Measurements from ENCODE around the gene RUBCN.

RUBCN gene

GRCh38 chr3:197736491-197737318 lies at the start of gene RUBCN:
RUBCN (minus strand) TSS chr3:197736904; CDS start chr3:197736719, 185 bp downstream.
- Mint-ChIP-seq H3K4me1 (peaks cover 34% of the 10 kb centered on the region), H3K4me3 (peak within 1 kb of the TSS; percentile 91), H3K36me3 (ENCODE audit: low read depth) (peaks cover 4% of the 10 kb centered on the region), H3K27ac (peak within 1 kb of the TSS; percentile 88), H3K27me3 (ENCODE audit: low read depth, poor library complexity) (peaks cover 10% of the 10 kb centered on the region), H3K9me3 (peaks cover 4% of the 10 kb centered on the region)
- peak; percentile 94 for DNase-seq
- no peak for TF ChIP-seq CTCF (IDR thresholded peaks at IDR 0.05)

GRCh38 chr3:197784019-197784585 lies 47.4 kb upstream of the RUBCN start:
- Mint-ChIP-seq H3K4me1 (no peaks in the 10 kb centered on the region), H3K9me3 (peaks cover 4% of the 10 kb centered on the region), H3K36me3 (ENCODE audit: low read depth) (peaks cover 42% of the 10 kb centered on the region), H3K4me3 (no peak overlapping the region), H3K27me3 (ENCODE audit: low read depth, poor library complexity) (no peaks in the 10 kb centered on the region), H3K27ac (peak overlapping the region; percentile 45)
- TF ChIP-seq CTCF (IDR thresholded peaks at IDR 0.05), result no peak
- no peak for DNase-seq

GRCh38 chr3:197782230-197782629 lies 45.5 kb upstream of the RUBCN start:
- Mint-ChIP-seq H3K4me1 (no peaks in the 10 kb centered on the region), H3K9me3 (peaks cover 4% of the 10 kb centered on the region), H3K36me3 (ENCODE audit: low read depth) (peaks cover 60% of the 10 kb centered on the region), H3K27ac (peak overlapping the region; percentile 43), H3K4me3 (no peak overlapping the region), H3K27me3 (ENCODE audit: low read depth, poor library complexity) (no peaks in the 10 kb centered on the region)
- TF ChIP-seq CTCF (IDR thresholded peaks at IDR 0.05), result no peak
- DNase-seq, result no peak

GRCh38 chr3:197775317-197775716 lies 38.6 kb upstream of the RUBCN start:
- peaks cover 86% of the 10 kb centered on the region for H3K36me3 Mint-ChIP-seq (ENCODE audit: low read depth)
- H3K4me1 Mint-ChIP-seq, result no peaks in the 10 kb centered on the region
- no peak for DNase-seq
- H3K9me3 Mint-ChIP-seq, result peaks cover 3% of the 10 kb centered on the region
- H3K27ac Mint-ChIP-seq, result no peak overlapping the region
- no peak overlapping the region for H3K4me3 Mint-ChIP-seq
- peaks cover 3% of the 10 kb centered on the region for H3K27me3 Mint-ChIP-seq (ENCODE audit: low read depth, poor library complexity)
- no peak for TF ChIP-seq CTCF (IDR thresholded peaks at IDR 0.05)

GRCh38 chr3:197761784-197762183 lies 25.1 kb upstream of the RUBCN start:
- Mint-ChIP-seq H3K27me3 (ENCODE audit: low read depth, poor library complexity) (no peaks in the 10 kb centered on the region), H3K4me3 (no peak overlapping the region), H3K4me1 (no peaks in the 10 kb centered on the region), H3K36me3 (ENCODE audit: low read depth) (peaks cover 42% of the 10 kb centered on the region), H3K9me3 (no peaks in the 10 kb centered on the region), H3K27ac (no peak overlapping the region)
- TF ChIP-seq CTCF (IDR thresholded peaks at IDR 0.05), result no peak
- no peak for DNase-seq

Data from nephron progenitor cell (in vitro differentiated cells).